ENCODE results near the gene PPP1R12C. TPM values are rescaled to one million over a fixed set of nuclear protein-coding genes. Genes with fewer than 3 reads are reported as not detected.

Gene PPP1R12C
- total RNA-seq, 1 experiment from 2014 or later, result 92.3 TPM

- ChIA-PET POLR2A (no interaction called here), CTCF (interaction anchor here (0.6 to 3.6 kb wide), 22 partner anchors 9 to 329 kb away, joined by 3 to 46 read pairs (median 6); partner anchors contain the start of genes PPP1R12C, RDH13 and TNNT1)
- H3K4me3 Mint-ChIP-seq, result no peak overlapping the region
- H3K27ac Mint-ChIP-seq, result no peak overlapping the region; the same call in 1 of the 2 replicates
- H3K27me3 Mint-ChIP-seq (ENCODE audit: low read depth), result peaks cover 31% of the 10 kb centered on the region
- DNase-seq (ENCODE audit: low spot score) (no peak), ATAC-seq (no peak)
- H3K36me3 Mint-ChIP-seq, result peaks cover 15% of the 10 kb centered on the region
- H3K9me3 Mint-ChIP-seq, result no peaks in the 10 kb centered on the region
- no peak for TF ChIP-seq NR2C2 (CRISPR knock-in tag; IDR thresholded peaks at IDR 0.05)
- TF ChIP-seq, protein P1, sequence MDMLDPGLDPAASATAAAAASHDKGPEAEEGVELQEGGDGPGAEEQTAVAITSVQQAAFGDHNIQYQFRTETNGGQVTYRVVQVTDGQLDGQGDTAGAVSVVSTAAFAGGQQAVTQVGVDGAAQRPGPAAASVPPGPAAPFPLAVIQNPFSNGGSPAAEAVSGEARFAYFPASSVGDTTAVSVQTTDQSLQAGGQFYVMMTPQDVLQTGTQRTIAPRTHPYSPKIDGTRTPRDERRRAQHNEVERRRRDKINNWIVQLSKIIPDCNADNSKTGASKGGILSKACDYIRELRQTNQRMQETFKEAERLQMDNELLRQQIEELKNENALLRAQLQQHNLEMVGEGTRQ (CRISPR knock-in tag; IDR thresholded peaks at IDR 0.05), result no peak
- TF ChIP-seq NFE2L1 (CRISPR knock-in tag; IDR thresholded peaks at IDR 0.05), result peak; percentile 58; the same call in 1 of the 2 replicates
- TF ChIP-seq ZBTB21 (CRISPR knock-in tag; IDR thresholded peaks at IDR 0.05; ENCODE audit: borderline replicate concordance), result no peak
- peaks cover 38% of the 10 kb centered on the region for H3K4me1 Mint-ChIP-seq
Observed at GRCh38 chr19:55089342-55089944, 28.0 kb downstream of the PPP1R12C start.

DNA sequence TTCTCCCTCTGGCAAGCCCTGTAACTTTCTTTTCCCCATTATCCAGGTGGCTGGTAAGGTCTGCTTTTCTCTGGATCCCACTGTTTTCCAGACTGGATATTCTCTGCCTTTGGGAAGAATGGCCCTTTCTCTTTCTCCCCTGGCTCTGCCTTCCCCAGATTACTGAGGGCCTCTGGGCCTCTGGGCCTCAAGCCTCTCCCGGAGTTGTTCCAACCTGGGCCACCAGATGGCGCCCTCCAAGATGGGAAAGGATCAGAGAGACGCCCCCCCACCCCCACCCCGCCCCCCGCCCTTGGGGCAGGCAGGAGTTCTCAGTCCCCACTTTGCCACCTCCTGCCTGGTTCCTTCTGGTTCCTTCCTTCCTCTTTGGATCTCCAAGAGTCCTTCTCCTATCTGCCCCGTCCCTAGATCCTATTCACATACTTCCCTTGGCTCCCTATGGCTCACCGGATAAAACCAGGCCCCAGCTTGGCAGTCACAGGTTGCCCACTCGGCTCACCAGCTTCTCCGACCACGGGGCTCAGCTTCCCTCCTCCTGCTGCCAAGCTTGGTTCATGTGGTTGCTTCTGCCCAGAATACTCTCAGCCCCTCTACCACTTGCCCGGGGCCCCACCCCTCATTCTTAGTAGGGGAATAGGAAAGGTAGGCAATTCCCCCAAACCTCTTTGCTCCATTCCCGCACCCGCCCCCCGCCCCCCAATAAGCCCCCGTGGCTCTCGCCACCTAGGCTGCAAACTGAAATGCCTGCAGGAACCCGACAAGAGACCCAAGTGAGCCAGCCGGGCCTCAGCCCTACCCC is 28.7 kb downstream of the PPP1R12C start:
- ATAC-seq (no peak), DNase-seq (ENCODE audit: low spot score) (peak; percentile 97)
- CTCF ChIA-PET, result interaction anchor here (0.6 to 3.6 kb wide), 30 partner anchors 8 to 625 kb away, joined by 3 to 46 read pairs (median 5); partner anchors contain the start of genes CDC42EP5, DNAAF3, EPS8L1 and LENG9
- no peaks in the 10 kb centered on the region for H3K9me3 Mint-ChIP-seq
- no peak for TF ChIP-seq CREM (CRISPR knock-in tag; IDR thresholded peaks at IDR 0.05)
- TF ChIP-seq CTCF (IDR thresholded peaks at IDR 0.05), result peak; percentile 95
- TF ChIP-seq ZBTB43 (CRISPR knock-in tag; IDR thresholded peaks at IDR 0.05), result no peak
- TF ChIP-seq ELF4 (CRISPR knock-in tag; IDR thresholded peaks at IDR 0.05; ENCODE audit: low read depth), result no peak
- TF ChIP-seq KAT7 (CRISPR knock-in tag; IDR thresholded peaks at IDR 0.05; ENCODE audit: borderline replicate concordance), result no peak
- no peak for TF ChIP-seq MLX (CRISPR knock-in tag; IDR thresholded peaks at IDR 0.05)
- no peak for TF ChIP-seq EMX1 (CRISPR knock-in tag; IDR thresholded peaks at IDR 0.05)
- POLR2A ChIA-PET, result interaction anchor here (1.9 kb wide), 1 partner anchor 27 kb away, joined by 5 read pairs; no protein-coding TSS in a partner anchor
- H3K27ac Mint-ChIP-seq, result peak overlapping the region; percentile 76
- H3K4me1 Mint-ChIP-seq, result peaks cover 43% of the 10 kb centered on the region
- peak overlapping the region; percentile 88 for H3K4me3 Mint-ChIP-seq
- H3K27me3 Mint-ChIP-seq (ENCODE audit: low read depth), result peaks cover 38% of the 10 kb centered on the region
- H3K36me3 Mint-ChIP-seq, result peaks cover 15% of the 10 kb centered on the region

- TF ChIP-seq, protein P2, sequence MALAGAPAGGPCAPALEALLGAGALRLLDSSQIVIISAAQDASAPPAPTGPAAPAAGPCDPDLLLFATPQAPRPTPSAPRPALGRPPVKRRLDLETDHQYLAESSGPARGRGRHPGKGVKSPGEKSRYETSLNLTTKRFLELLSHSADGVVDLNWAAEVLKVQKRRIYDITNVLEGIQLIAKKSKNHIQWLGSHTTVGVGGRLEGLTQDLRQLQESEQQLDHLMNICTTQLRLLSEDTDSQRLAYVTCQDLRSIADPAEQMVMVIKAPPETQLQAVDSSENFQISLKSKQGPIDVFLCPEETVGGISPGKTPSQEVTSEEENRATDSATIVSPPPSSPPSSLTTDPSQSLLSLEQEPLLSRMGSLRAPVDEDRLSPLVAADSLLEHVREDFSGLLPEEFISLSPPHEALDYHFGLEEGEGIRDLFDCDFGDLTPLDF (CRISPR knock-in tag; IDR thresholded peaks at IDR 0.05), result no peak
- TF ChIP-seq, protein P3, sequence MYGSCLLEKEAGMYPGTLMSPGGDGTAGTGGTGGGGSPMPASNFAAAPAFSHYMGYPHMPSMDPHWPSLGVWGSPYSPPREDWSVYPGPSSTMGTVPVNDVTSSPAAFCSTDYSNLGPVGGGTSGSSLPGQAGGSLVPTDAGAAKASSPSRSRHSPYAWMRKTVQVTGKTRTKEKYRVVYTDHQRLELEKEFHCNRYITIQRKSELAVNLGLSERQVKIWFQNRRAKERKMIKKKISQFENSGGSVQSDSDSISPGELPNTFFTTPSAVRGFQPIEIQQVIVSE (CRISPR knock-in tag; IDR thresholded peaks at IDR 0.05; ENCODE audit: borderline replicate concordance), result no peak
- TF ChIP-seq TEAD4 (CRISPR knock-in tag; IDR thresholded peaks at IDR 0.05), result no peak
- ChIA-PET POLR2A (interaction anchor here (1.8 to 1.9 kb wide), 2 partner anchors 26 to 27 kb away, joined by 5 to 6 read pairs; partner anchors contain the start of gene RDH13), CTCF (interaction anchor here (0.5 to 3.6 kb wide), 20 partner anchors 11 to 625 kb away, joined by 3 to 46 read pairs (median 6); partner anchors contain the start of genes CDC42EP5, DNAAF3, EPS8L1 and LENG9)
- H3K27me3 Mint-ChIP-seq (ENCODE audit: low read depth), result peaks cover 42% of the 10 kb centered on the region
- H3K4me1 Mint-ChIP-seq, result peaks cover 46% of the 10 kb centered on the region
- DNase-seq (ENCODE audit: low spot score), result peak; percentile 17
- peak overlapping the region; percentile 88 for H3K4me3 Mint-ChIP-seq
- peaks cover 15% of the 10 kb centered on the region for H3K36me3 Mint-ChIP-seq
- peak overlapping the region; percentile 76 for H3K27ac Mint-ChIP-seq
- H3K9me3 Mint-ChIP-seq, result no peaks in the 10 kb centered on the region
- ATAC-seq, result no peak
Observed at GRCh38 chr19:55088021-55088451, 29.4 kb downstream of the PPP1R12C start.

Measured in WTC11 (cell line).